ENCODE results near the gene PATL2. TPM values are rescaled to one million over a fixed set of nuclear protein-coding genes. Genes with fewer than 3 reads are reported as not detected.

The PATL2 gene
- total RNA-seq, 2 donors from 2014 or later = 0.26 TPM; not detected in 1

GRCh38 chr15:44668921-44669320 lies 42.2 kb downstream of the PATL2 start:
- peaks cover 9% of the 10 kb centered on the region for H3K27me3 Mint-ChIP-seq (ENCODE audit: insufficient read depth)
- no peak overlapping the region for H3K4me3 Mint-ChIP-seq
- H3K9me3 Mint-ChIP-seq = no peaks in the 10 kb centered on the region
- Histone ChIP-seq H3K27me3 (ENCODE audit: control insufficient read depth, insufficient read depth, low read length, poor library complexity, severe bottlenecking) (no peaks in the 10 kb centered on the region), H3K27ac (ENCODE audit: low read depth, low read length) (no peak overlapping the region), H3K9me3 (ENCODE audit: control insufficient read depth, low read length) (no peaks in the 10 kb centered on the region), H3K9ac (ENCODE audit: extremely low read depth, low read length, poor library complexity, severe bottlenecking) (no peak overlapping the region), H3K4me3 (ENCODE audit: low read length) (no peak overlapping the region), H3K4me1 (ENCODE audit: control insufficient read depth, insufficient read depth, low read length) (no peaks in the 10 kb centered on the region), H3K36me3 (ENCODE audit: control insufficient read depth, insufficient read depth, low read length) (no peaks in the 10 kb centered on the region)
- peaks cover 6% of the 10 kb centered on the region for H3K4me1 Mint-ChIP-seq
- no peaks in the 10 kb centered on the region for H3K36me3 Mint-ChIP-seq (ENCODE audit: low read depth)
- DNase-seq = no peak
- 88% methylated on average over 2 of the region's 2 CpGs; no CpG with 5 or more reads in 1 of the 2 experiments for WGBS, 2 experiments (ENCODE audit: insufficient coverage in 1 of 2, insufficient read length in 1 of 2)
- no peak for TF ChIP-seq CTCF (conservative IDR thresholded peaks at IDR 0.05)
- H3K27ac Mint-ChIP-seq = no peak overlapping the region

GRCh38 chr15:44667039-44667360 lies 44.1 kb downstream of the PATL2 start:
- 91 to 97% methylated on average over 3 of the region's 3 CpGs for WGBS, 2 experiments (ENCODE audit: insufficient coverage in 1 of 2, insufficient read length in 1 of 2)
- no peaks in the 10 kb centered on the region for H3K27me3 ChIP-seq (ENCODE audit: control insufficient read depth, insufficient read depth, low read length, poor library complexity, severe bottlenecking)
- no peaks in the 10 kb centered on the region for H3K9me3 Mint-ChIP-seq
- H3K27me3 Mint-ChIP-seq (ENCODE audit: insufficient read depth) = peaks cover 9% of the 10 kb centered on the region
- no peaks in the 10 kb centered on the region for H3K4me1 ChIP-seq (ENCODE audit: control insufficient read depth, insufficient read depth, low read length)
- no peaks in the 10 kb centered on the region for H3K36me3 ChIP-seq (ENCODE audit: control insufficient read depth, insufficient read depth, low read length)
- H3K27ac Mint-ChIP-seq = no peak overlapping the region
- H3K4me3 Mint-ChIP-seq = no peak overlapping the region
- H3K4me3 ChIP-seq (ENCODE audit: low read length) = no peak overlapping the region
- peaks cover 9% of the 10 kb centered on the region for H3K4me1 Mint-ChIP-seq
- H3K36me3 Mint-ChIP-seq (ENCODE audit: low read depth) = no peaks in the 10 kb centered on the region
- no peaks in the 10 kb centered on the region for H3K9me3 ChIP-seq (ENCODE audit: control insufficient read depth, low read length)
- H3K9ac ChIP-seq (ENCODE audit: extremely low read depth, low read length, poor library complexity, severe bottlenecking) = no peak overlapping the region
- no peak for TF ChIP-seq CTCF (conservative IDR thresholded peaks at IDR 0.05)
- H3K27ac ChIP-seq (ENCODE audit: low read depth, low read length) = no peak overlapping the region
- DNase-seq = no peak

GRCh38 chr15:44666210-44667038 lies 44.7 kb downstream of the PATL2 start:
- no peak for TF ChIP-seq CTCF (conservative IDR thresholded peaks at IDR 0.05)
- no peaks in the 10 kb centered on the region for H3K36me3 Mint-ChIP-seq (ENCODE audit: low read depth)
- H3K27ac Mint-ChIP-seq = no peak overlapping the region
- H3K36me3 ChIP-seq (ENCODE audit: control insufficient read depth, insufficient read depth, low read length) = no peaks in the 10 kb centered on the region
- no peak overlapping the region for H3K27ac ChIP-seq (ENCODE audit: low read depth, low read length)
- no peaks in the 10 kb centered on the region for H3K4me1 ChIP-seq (ENCODE audit: control insufficient read depth, insufficient read depth, low read length)
- H3K9me3 Mint-ChIP-seq = no peaks in the 10 kb centered on the region
- no peaks in the 10 kb centered on the region for H3K9me3 ChIP-seq (ENCODE audit: control insufficient read depth, low read length)
- H3K4me3 Mint-ChIP-seq = no peak overlapping the region
- WGBS, 2 experiments (ENCODE audit: insufficient coverage in 1 of 2, insufficient read length in 1 of 2) = 66 to 79% methylated on average over 2 to 5 of the region's 5 CpGs
- peaks cover 9% of the 10 kb centered on the region for H3K4me1 Mint-ChIP-seq
- H3K27me3 Mint-ChIP-seq (ENCODE audit: insufficient read depth) = peaks cover 9% of the 10 kb centered on the region
- no peak overlapping the region for H3K9ac ChIP-seq (ENCODE audit: extremely low read depth, low read length, poor library complexity, severe bottlenecking)
- no peak for DNase-seq
- no peak overlapping the region for H3K4me3 ChIP-seq (ENCODE audit: low read length)
- H3K27me3 ChIP-seq (ENCODE audit: control insufficient read depth, insufficient read depth, low read length, poor library complexity, severe bottlenecking) = no peaks in the 10 kb centered on the region
